K562 (cell line): Measurements from ENCODE around the gene TRIM33. TPM values are rescaled to one million over a fixed set of nuclear protein-coding genes. Genes with fewer than 3 reads are reported as not detected.
A peak's percentile ranks its signal among the peaks of the same experiment; 100 is the strongest.

Source experiments
- ATAC-seq: fragments of 200-7000 bp; cut with Tn5 transposase; 3 replicates; pipeline ENCODE4 v1.9.1; 2020; ENCODE audit warnings: moderate library complexity
- BruUV-seq: library from RNA; stranded (reverse); fragments of 400-500 nt; replicated peaks from 2 replicates; lab custom pipeline; 2021; lab: Mats Ljungman, UMichigan
- CTCF ChIA-PET: fragments of 300-600 bp; formaldehyde crosslinking; extraction: SDS; loops from one replicate; lab custom pipeline; 2021; ENCODE audit warnings: low intra/inter-chr PET ratio; lab: Yijun Ruan, JAX
- POLR2A ChIA-PET: fragments of 300-600, 350-650 bp; sonication (Branson Sonifier 250); formaldehyde crosslinking; extraction: SDS; loops from one replicate; lab custom pipeline; 2021; ENCODE audit warnings: antibody characterized with exemption, inconsistent platforms; lab: Yijun Ruan, JAX
- DNase-seq, 4 experiments: peaks; one replicate each; pipeline versions ENCODE4 v3.0.0 to v3.0.0-alpha.2; 2011 to 2018; ENCODE audit warnings: low spot score in 3 of 4, mixed read lengths in 3 of 4; ENCODE audit errors: extremely low read depth in 1 of 4
- FAIRE-seq: peaks from 2 replicates; lab custom pipeline; 2011; peaks lifted over from hg19 to GRCh38; lab: Jason Lieb, UNC
- H2AFZ ChIP-seq: 2 replicates; pipeline ENCODE4 v1.6.0; 2011; ENCODE audit warnings: low read depth, low read length, control low read depth, inconsistent platforms
- H3K27ac ChIP-seq: fragments of 200-600 bp; 3 replicates; pipeline ENCODE4 v1.8.0; 2011; ENCODE audit warnings: low read depth, mild to moderate bottlenecking, control low read depth, inconsistent platforms, low read length, moderate library complexity, mixed read lengths; ENCODE audit errors: extremely low read depth
- H3K27me3 ChIP-seq, 2 experiments: fragments of 300-600 bp in 1 of 2; 2 replicates in 1 of 2; 3 replicates in 1 of 2; pipeline versions ENCODE4 v1.6.0 to v1.8.0; 2011; ENCODE audit warnings: inconsistent platforms in 2 of 2, low read length in 2 of 2, mild to moderate bottlenecking in 1 of 2, mixed read lengths in 1 of 2, moderate library complexity in 1 of 2; ENCODE audit not compliant: control insufficient read depth in 2 of 2, insufficient read depth in 2 of 2
- H3K36me3 ChIP-seq: fragments of 300-600 bp; 3 replicates; pipeline ENCODE4 v1.8.0; 2011; ENCODE audit warnings: mild to moderate bottlenecking, low read length, inconsistent platforms; ENCODE audit not compliant: control insufficient read depth, insufficient read depth
- H3K4me1 ChIP-seq, 2 experiments: fragments of 200-600 bp in 1 of 2; replicated peaks in 1 of 2; 2 replicates in 1 of 2; 3 replicates in 1 of 2; pipeline versions ENCODE4 v1.5.1 to v1.8.0; 2011; ENCODE audit warnings: inconsistent platforms in 2 of 2, low read length in 2 of 2, mild to moderate bottlenecking in 1 of 2, mixed read lengths in 1 of 2, moderate library complexity in 1 of 2; ENCODE audit not compliant: control insufficient read depth in 2 of 2, insufficient read depth in 2 of 2
- H3K4me2 ChIP-seq: 2 replicates; pipeline ENCODE4 v1.6.1; 2011; ENCODE audit warnings: low read length, control low read depth, inconsistent platforms, mixed read lengths; ENCODE audit not compliant: insufficient read depth
- H3K4me3 ChIP-seq: fragments of 200-600 bp; sonication (generic), shearing (Covaris generic); 2 replicates; pipeline ENCODE4 v1.5.1; 2016; ENCODE audit warnings: control low read depth, inconsistent platforms
- H3K79me2 ChIP-seq: fragments of 200-600 bp; 3 replicates; pipeline ENCODE4 v1.8.0; 2011; ENCODE audit warnings: low read length, inconsistent platforms; ENCODE audit not compliant: control insufficient read depth, insufficient read depth
- H3K9ac ChIP-seq, 2 experiments: 2 replicates each; pipeline versions ENCODE4 v1.6.0 to v1.6.1; 2011; ENCODE audit warnings: low read depth in 2 of 2, low read length in 2 of 2, control low read depth in 1 of 2, inconsistent platforms in 1 of 2, mild to moderate bottlenecking in 1 of 2, mixed read lengths in 1 of 2; ENCODE audit not compliant: insufficient read depth in 1 of 2
- H3K9me1 ChIP-seq: one replicate; pipeline ENCODE4 v1.6.0; 2011; ENCODE audit warnings: inconsistent platforms, mild to moderate bottlenecking, low read length, moderate library complexity; ENCODE audit not compliant: control insufficient read depth, insufficient read depth
- H3K9me3 ChIP-seq: replicated peaks from 2 replicates; pipeline ENCODE4 v1.5.1; 2011; ENCODE audit warnings: low read depth, low read length, inconsistent platforms; ENCODE audit not compliant: control insufficient read depth, insufficient read depth
- H4K20me1 ChIP-seq: replicated peaks from 2 replicates; pipeline ENCODE4 v1.6.1; 2011; ENCODE audit warnings: low read length, inconsistent platforms, mixed read lengths; ENCODE audit not compliant: control insufficient read depth, insufficient read depth
- E2F6 ChIP-seq, 2 experiments: IDR thresholded peaks; 2 replicates each; pipeline ENCODE4 v1.6.1; 2011; ENCODE audit warnings: borderline replicate concordance in 1 of 2, control low read depth in 1 of 2, low read depth in 1 of 2, low read length in 1 of 2, mild to moderate bottlenecking in 1 of 2, mixed read lengths in 1 of 2, moderate library complexity in 1 of 2; ENCODE audit not compliant: insufficient read depth in 1 of 2, insufficient read length in 1 of 2, poor library complexity in 1 of 2, severe bottlenecking in 1 of 2; ENCODE audit errors: extremely low read depth in 1 of 2
- HDGF ChIP-seq: fragments of 450-650 bp; IDR thresholded peaks from 2 replicates; pipeline ENCODE4 v1.6.1; 2016
- MGA ChIP-seq: fragments of 450-650 bp; IDR thresholded peaks from 2 replicates; pipeline ENCODE4 v1.6.1; 2016; ENCODE audit warnings: mild to moderate bottlenecking, moderate library complexity
- TEAD4 ChIP-seq, 2 experiments: sonication (generic) in 1 of 2; formaldehyde crosslinking in 1 of 2; IDR thresholded peaks; 2 replicates each; pipeline versions ENCODE4 v1.6.1 to v1.8.0; 2012 to 2022; ENCODE audit warnings: borderline replicate concordance in 1 of 2, inconsistent platforms in 1 of 2, low read length in 1 of 2, mild to moderate bottlenecking in 1 of 2, missing genetic modification reagents in 1 of 2
- WGBS: fragments of 100-300 bp; shearing (Covaris generic); methylation state at CpG from one replicate; pipeline ENCODE4 v1.1.6; 2016; ENCODE audit warnings: low coverage, mixed read lengths; ENCODE audit not compliant: insufficient coverage; ENCODE audit errors: missing lambda C conversion rate; 5-methylcytosine and 5-hydroxymethylcytosine counted together
- in situ Hi-C: fragments of 300-500 bp; cut with MboI; formaldehyde crosslinking; loops from 4 replicates; pipeline ENCODE4 v1.15.0; 2018; ENCODE audit warnings: inconsistent platforms, mixed read lengths
- intact Hi-C: fragments of 100-400 bp; cut with micrococcal nuclease; formaldehyde crosslinking; loops from 2 replicates; pipeline ENCODE4 v1.14.2; 2022
- polyA plus RNA-seq, 8 experiments: library from polyadenylated mRNA; depleted of rRNA in 4 of 8; stranded (reverse) in 5 of 8; unstranded in 3 of 8; fragments of >200 nt; fragmentation: Nextera tagmentation in 2 of 8; fragmentation: Illumina TruSeq in 1 of 8; extraction: Ambion mirVana in 2 of 8; extraction: Trizol in 1 of 8; gene quantifications; 2 replicates each; pipeline versions ENCODE4 v1.2.1 to v1.2.3, GENCODE V29; 2011 to 2014; ENCODE audit warnings: inconsistent platforms in 1 of 8, missing spikeins in 1 of 8
- total RNA-seq, 7 experiments: library from RNA; depleted of rRNA in 6 of 7; stranded (reverse); fragments of >200 nt in 6 of 7; fragmentation: Illumina TruSeq in 2 of 7; extraction: Trizol in 2 of 7; gene quantifications; 2 replicates each; pipeline versions ENCODE4 v1.2.1 to v1.2.3, GENCODE V29; 2011 to 2021; ENCODE audit warnings: low replicate concordance in 1 of 7
- TF ChIP-seq, protein P1 (sequence below): sonication (generic); formaldehyde crosslinking; IDR thresholded peaks from 2 replicates; pipeline ENCODE4 v1.9.0; 2022; ENCODE audit warnings: mild to moderate bottlenecking, missing genetic modification reagents

TRIM33 gene
- total and polyA plus RNA-seq, 9 of the 15 experiments (the other 6 are each of a cell fraction or from before 2014, with no cell fraction given) = 9.3 to 58.4 (median 40.2) TPM

DNA sequence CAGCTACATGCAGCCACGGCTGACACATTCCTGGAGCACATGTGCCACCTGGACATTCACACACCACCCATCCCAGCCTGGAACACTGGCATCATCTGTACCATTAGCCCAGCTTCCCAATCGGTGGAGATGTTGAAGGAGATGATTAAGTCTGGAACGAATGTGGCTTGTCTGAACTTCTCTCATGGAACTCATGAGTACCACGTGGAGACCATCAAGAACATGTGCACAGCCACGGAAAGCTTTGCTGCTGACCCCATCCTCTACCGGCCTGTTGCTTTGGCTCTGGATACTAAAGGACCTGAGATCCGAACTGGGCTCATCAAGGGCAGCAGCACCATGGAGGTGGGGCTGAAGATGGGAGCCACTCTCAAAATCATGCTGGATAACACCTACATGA is 25.0 kb upstream of the TRIM33 start:
- ATAC-seq (no peak), FAIRE-seq (no peak), DNase-seq (no peak)
- Histone ChIP-seq H3K4me3 (no peak overlapping the region), H3K36me3 (no peaks in the 10 kb centered on the region), H3K4me2 (no peak overlapping the region), H3K9me1 (no peaks in the 10 kb centered on the region), H2AFZ (peak overlapping the region; percentile 82), H3K9ac (no peak overlapping the region), H3K4me1 (no peaks in the 10 kb centered on the region), H3K27ac (no peak overlapping the region), H4K20me1 (no peaks in the 10 kb centered on the region), H3K79me2 (no peaks in the 10 kb centered on the region), H3K27me3 (no peaks in the 10 kb centered on the region), H3K9me3 (no peaks in the 10 kb centered on the region)
- in situ Hi-C loops = no loop called here
- ChIA-PET POLR2A (interaction anchor here (1.1 to 2.3 kb wide), 4 partner anchors 11 to 29 kb away, joined by 3 to 9 read pairs (median 4); no protein-coding TSS in a partner anchor), CTCF (no interaction called here)
- TF ChIP-seq, protein P1, sequence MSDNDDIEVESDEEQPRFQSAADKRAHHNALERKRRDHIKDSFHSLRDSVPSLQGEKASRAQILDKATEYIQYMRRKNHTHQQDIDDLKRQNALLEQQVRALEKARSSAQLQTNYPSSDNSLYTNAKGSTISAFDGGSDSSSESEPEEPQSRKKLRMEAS = peak; percentile 49; the same call in 1 of the 2 replicates
- TF ChIP-seq E2F6 (IDR thresholded peaks at IDR 0.05; ENCODE audit: borderline replicate concordance in 1 of 2, extremely low read depth in 1 of 2, insufficient read depth in 1 of 2, insufficient read length in 1 of 2, low read depth in 1 of 2, low read length in 1 of 2, poor library complexity in 1 of 2, severe bottlenecking in 1 of 2) = peak in 1 of 2 experiments; percentile 14
- TF ChIP-seq MGA = peak; percentile 29; the same call in 1 of the 2 replicates
- no peak for TF ChIP-seq HDGF
- TF ChIP-seq TEAD4 (IDR thresholded peaks at IDR 0.05; ENCODE audit: low read length) = no peak
- peak; percentile 20; the same call in 1 of the 2 replicates for TF ChIP-seq TEAD4 (CRISPR knock-in tag; IDR thresholded peaks at IDR 0.05; ENCODE audit: borderline replicate concordance)
- intact Hi-C loops = no loop called here
- BruUV-seq = no TSS peak
- 24% methylated on average over 7 of the region's 7 CpGs for WGBS
